ENCODE results near the gene ANKRD10.
A peak's percentile ranks its signal among the peaks of the same experiment; 100 is the strongest.

ANKRD10 gene

GRCh38 chr13:110914331-110915056 lies 375 bp downstream of the ANKRD10 start:
- peak; percentile 90 for DNase-seq

GRCh38 chr13:110914081-110914330 lies 863 bp downstream of the ANKRD10 start:
- no peak for DNase-seq

GRCh38 chr13:110913322-110914080 lies 1.4 kb downstream of the ANKRD10 start:
- DNase-seq, result peak; percentile 35

- DNase-seq, result no peak
Measured at GRCh38 chr13:110912651-110913051, 2.2 kb downstream of the ANKRD10 start.

GRCh38 chr13:110911880-110912279 lies 3.0 kb downstream of the ANKRD10 start:
- no peak for DNase-seq

GRCh38 chr13:110910013-110910890 lies 4.6 kb downstream of the ANKRD10 start:
- no peak for DNase-seq

- no peak for DNase-seq
Measured at GRCh38 chr13:110907951-110908898, 6.6 kb downstream of the ANKRD10 start.

- no peak for DNase-seq
Measured at GRCh38 chr13:110907301-110907700, 7.6 kb downstream of the ANKRD10 start.

GRCh38 chr13:110904748-110905147 lies 10.1 kb downstream of the ANKRD10 start:
- DNase-seq, result no peak

GRCh38 chr13:110902370-110902769 lies 12.5 kb downstream of the ANKRD10 start:
- no peak for DNase-seq

GRCh38 chr13:110897521-110897920 lies 17.3 kb downstream of the ANKRD10 start:
- DNase-seq, result no peak

GRCh38 chr13:110897014-110897413 lies 17.9 kb downstream of the ANKRD10 start:
- no peak for DNase-seq

GRCh38 chr13:110894086-110894485 lies 20.8 kb downstream of the ANKRD10 start:
- DNase-seq, result no peak

- no peak for DNase-seq
Measured at GRCh38 chr13:110893571-110893970, 21.3 kb downstream of the ANKRD10 start.

GRCh38 chr13:110890279-110891165 lies 24.3 kb downstream of the ANKRD10 start:
- no peak for DNase-seq

GRCh38 chr13:110888390-110888789 lies 26.5 kb downstream of the ANKRD10 start:
- DNase-seq, result no peak

- no peak for DNase-seq
Measured at GRCh38 chr13:110887597-110888333, 27.1 kb downstream of the ANKRD10 start.

- no peak for DNase-seq
Measured at GRCh38 chr13:110886870-110887596, 27.8 kb downstream of the ANKRD10 start.

GRCh38 chr13:110885966-110886869 lies 28.7 kb downstream of the ANKRD10 start:
- no peak for DNase-seq
